Muscle of back (tissue), 11 donors: ENCODE measurements around the gene BICD1. TPM values are rescaled to one million over a fixed set of nuclear protein-coding genes. Genes with fewer than 3 reads are reported as not detected.
"Not testable (repeated sequence)": the region's sequence is repeated elsewhere in the genome, so short reads cannot be mapped to it uniquely, and the experiment has no call there.

ENCODE experiments used
- DNase-seq, 3 donors: peaks; one replicate each; pipeline versions ENCODE4 v3.0.0 to v3.0.0-alpha.2; 2013
- polyA plus RNA-seq, 10 donors: library from polyadenylated mRNA; unstranded; fragments of 120-200 nt; gene quantifications; one replicate each; pipeline ENCODE4 v1.2.1, GENCODE V29; 2013; ENCODE audit not compliant: insufficient read length in 10 of 10

Gene BICD1
- polyA plus RNA-seq, 10 donors, result 6.7 to 13.0 (median 10.9) TPM

GRCh38 chr12:32187127-32187526, 80.5 kb downstream of the BICD1 start:
- not testable (repeated sequence) for DNase-seq

- no peak for DNase-seq
Measured at GRCh38 chr12:32191445-32191844, 84.8 kb downstream of the BICD1 start.

- DNase-seq, result no peak
Measured at GRCh38 chr12:32196250-32197198, 89.9 kb downstream of the BICD1 start.

- no peak for DNase-seq
Measured at GRCh38 chr12:32197421-32197820, 90.8 kb downstream of the BICD1 start.

DNA sequence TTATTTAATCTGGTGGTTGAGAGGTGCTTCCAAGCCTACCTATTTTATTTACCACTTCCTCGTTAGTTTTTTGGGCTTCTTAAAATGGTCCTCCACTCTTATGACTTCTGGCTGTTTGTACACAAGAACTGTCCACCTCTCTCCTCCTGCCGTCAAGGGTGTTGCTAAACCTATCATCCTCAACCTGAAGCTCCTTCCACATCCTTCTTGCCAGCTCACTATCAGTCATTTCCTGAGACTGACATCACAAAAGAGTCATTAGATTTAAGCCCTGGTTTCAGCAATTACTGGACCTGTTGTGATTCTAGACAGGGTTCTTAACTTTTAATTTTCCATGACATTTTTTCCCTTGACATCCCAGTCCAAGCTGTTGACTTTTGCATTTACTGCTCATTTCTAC, 91.9 kb downstream of the BICD1 start:
- DNase-seq, result no peak

- DNase-seq, result no peak
Measured at GRCh38 chr12:32201096-32201495, 94.4 kb downstream of the BICD1 start.

GRCh38 chr12:32201976-32202375, 95.3 kb downstream of the BICD1 start:
- peak in 2 of 3 donors; percentile 11 to 25 for DNase-seq

- no peak for DNase-seq
Measured at GRCh38 chr12:32205731-32206130, 99.1 kb downstream of the BICD1 start.

- no peak for DNase-seq
Measured at GRCh38 chr12:32208355-32208754, 101.7 kb downstream of the BICD1 start.

- no peak for DNase-seq
Measured at GRCh38 chr12:32211066-32211899, 104.6 kb downstream of the BICD1 start.

- DNase-seq, result no peak
Measured at GRCh38 chr12:32211900-32212156, 105.2 kb downstream of the BICD1 start.

- DNase-seq, result no peak
Measured at GRCh38 chr12:32214723-32215122, 108.1 kb downstream of the BICD1 start.

DNA sequence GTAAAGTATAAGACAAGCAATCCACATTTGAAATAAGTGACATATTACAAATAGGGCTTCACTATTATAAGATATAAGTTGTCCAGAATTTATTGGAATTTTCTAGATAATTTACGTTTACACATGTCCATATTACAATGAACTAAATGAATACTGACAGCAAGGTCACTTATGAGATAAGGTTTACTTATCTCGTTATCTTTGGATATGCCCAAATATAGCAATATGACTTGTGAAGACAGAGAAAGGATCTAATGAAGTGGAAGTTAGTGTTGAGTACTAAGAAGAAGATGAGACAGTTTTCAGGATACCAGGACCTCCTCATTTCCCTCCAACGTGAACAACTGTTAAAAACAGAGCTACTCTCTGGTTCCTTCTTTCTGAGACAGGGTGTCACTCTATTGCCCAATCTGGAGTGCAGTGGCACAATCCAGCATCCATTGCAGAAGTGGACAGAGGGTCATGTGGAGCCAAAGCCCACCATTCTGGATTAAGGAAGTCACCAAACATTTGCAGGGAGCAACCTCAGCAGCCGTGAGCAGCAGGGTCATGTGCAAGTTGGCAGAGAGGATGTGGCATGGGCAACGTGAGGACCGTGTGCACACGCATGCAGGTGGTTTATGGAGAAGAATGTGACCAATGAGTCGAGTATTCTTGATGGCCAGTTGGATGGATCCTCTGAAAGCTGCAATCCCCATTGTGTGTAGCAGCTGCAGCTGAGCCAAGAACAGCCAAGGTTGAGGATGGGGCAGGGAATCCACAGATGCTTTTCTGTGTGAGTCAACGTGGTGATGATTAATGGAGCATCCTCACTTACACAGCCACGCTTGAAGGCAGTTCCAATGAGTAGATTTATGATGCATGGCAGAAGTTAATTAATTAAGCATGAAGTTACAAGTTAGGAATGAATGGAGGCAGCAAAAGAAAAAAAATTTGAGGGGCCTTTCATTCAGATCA, 111.0 kb downstream of the BICD1 start:
- DNase-seq, result peak in 1 of 3 donors; percentile 77

DNA sequence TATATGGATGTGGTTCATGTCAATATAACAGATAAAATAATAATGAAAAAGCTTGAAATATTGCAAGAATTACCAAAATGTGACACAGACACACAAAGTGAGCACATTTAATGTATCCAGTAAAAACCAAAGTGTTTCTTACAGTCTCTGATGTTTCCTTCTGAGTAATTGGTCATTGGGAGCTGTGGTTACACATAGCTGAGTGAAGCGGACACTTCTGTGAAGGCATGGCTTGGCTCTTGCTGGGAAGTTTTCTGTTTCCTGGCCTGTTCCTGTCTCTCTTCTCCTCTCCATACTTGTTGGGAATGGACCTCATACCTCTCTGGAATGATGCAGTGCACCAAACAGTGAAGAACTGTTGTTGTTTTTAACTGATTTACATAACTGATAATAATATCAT, 117.3 kb downstream of the BICD1 start:
- DNase-seq, result no peak

DNA sequence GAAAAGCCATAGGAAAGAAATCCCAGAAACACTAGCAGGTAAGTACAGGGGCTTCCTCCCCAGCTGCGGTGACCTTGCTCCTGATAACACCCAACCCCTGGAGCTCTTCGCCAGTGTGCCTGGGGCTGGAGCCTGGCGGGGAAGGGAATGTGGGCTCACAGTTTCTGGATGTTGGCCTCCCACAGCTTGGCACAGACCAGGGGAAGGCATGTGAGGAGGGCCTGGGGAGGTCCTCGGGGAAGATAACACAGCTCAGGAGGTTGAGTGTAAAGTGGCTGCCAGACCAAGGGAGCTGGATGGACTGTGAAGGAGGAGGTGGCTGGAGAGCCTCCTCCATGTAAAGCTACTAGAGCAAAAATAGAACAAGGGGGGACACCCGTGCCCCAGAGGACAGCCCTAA, 120.1 kb downstream of the BICD1 start:
- DNase-seq, result no peak

DNA sequence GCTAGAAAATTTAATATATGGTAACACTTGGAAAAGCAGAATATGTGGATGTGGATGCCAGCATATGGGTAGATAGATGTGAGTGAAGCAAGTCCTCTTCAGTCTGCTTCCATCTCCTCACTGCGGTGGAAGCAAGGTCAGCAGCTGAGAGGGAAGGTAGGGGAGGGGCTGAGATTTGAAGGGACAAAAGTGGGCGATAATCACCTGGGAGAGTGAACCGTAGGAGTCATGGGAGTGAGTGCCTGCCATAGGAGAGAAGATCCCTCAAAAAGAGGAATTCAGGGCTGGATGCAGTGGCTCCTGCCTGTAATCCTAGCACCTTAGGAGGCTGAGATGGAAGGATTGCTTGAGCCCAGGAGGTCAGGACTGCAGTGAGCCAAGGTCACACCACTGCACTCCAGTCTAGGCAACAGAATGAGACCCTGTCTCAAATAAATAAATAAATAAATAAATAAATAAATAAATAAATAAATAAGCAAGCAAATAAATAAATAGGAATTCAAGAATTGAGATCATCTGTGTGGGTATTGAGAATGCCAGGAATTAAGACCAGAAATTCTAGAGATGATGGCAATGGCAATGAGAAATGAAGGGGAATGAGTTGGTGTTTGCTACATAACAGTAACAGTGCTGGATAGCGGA, 123.4 kb downstream of the BICD1 start:
- DNase-seq, result no peak

DNA sequence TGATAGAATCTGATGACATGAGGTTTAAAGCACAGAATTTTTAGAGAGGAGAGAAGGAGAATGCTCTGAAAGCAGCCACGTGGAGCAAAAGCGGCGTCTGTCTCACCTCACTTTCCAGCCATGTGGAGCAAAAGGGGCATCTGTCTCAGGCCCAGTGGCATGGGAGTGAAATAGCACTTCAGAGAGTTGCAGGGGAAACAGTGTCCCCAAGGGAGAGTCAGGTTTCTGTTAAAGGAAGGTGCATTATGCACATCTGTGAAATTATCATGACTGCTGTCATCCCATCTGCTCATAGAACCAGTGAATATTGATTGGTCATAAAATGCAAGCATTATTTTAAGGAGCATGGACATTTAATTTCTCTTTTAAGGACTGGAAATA, 124.0 kb downstream of the BICD1 start:
- no peak for DNase-seq

DNA sequence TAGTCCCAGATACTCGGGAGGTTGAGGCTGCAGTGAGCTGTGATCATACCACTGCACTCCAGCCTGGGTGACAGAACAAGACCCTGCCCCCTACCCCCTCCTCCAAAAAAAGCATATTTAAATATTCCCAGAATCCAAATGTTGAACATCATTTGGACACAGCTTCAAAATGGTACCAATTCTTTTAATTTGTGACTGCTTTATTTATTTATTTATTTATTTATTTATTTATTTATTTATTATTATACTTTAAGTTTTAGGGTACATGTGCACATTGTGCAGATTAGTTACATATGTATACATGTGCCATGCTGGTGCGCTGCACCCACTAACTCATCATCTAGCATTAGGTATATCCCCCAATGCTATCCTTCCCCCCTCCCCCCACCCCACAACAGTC, 124.7 kb downstream of the BICD1 start:
- not testable (repeated sequence) for DNase-seq

DNA sequence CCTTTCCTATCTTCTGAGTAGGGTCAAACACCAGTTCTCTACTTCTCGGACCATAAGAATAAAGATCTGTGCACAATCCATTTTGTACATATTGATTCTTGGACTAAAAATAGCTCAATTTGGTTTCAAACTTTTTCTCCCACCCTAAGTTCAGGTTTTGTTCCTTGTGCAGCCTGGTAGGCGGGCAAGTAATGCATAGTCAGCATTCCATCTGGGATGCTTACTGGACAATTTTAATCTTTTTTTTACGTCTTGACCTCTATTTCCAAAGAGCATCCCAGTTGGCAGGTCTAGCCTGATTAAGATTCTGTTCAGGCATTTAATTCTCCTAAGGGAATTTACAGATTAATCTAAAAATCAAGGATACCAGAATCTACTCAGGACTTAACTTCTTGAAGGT, 126.9 kb downstream of the BICD1 start:
- no peak for DNase-seq

DNA sequence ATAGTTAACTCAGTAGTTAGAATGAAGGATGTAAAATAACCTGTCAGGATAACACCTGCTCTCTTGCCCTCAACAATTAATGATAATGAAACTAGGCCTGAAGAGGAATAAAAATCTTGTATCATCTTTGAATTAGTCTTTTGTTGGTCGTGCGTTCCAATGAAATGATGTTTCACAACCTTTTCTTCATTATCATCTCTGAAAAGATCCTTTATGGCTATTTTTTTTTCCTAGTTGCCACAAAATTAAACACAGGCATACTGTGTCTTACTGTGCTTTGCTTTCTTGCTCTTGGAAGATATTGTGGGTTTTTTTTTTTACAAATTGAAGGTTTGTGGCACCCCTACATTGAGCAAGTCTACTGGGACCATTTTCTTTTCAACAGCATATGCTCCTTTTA, 128.6 kb downstream of the BICD1 start:
- DNase-seq, result no peak

DNA sequence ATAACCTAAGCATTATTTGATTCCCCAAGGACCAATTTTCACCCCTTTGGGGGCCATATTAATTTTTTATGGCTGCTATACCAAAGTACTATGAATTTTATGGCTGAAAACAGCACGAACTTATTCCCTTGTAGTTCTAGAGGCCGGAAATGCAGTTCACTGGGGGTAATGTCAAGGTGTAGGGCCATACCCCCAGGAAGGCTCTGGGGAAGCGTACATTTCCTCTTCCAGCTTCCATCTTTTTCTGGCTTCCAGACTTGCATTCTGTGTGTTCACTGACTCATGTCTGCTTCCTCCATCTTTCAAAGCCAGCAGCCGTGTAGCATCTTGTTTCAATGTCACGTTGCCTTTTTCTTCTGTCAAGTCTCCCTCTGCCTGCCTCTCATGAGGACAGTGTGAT, 133.5 kb downstream of the BICD1 start:
- no peak for DNase-seq
